NCI-H748 (cell line): ENCODE results near the gene SLC1A3.

Experiments
- DNase-seq: peaks from one replicate; lab custom pipeline; 2025; ENCODE audit not compliant: unreplicated experiment; lab: John Stamatoyannopoulos, UW

Gene SLC1A3

DNA sequence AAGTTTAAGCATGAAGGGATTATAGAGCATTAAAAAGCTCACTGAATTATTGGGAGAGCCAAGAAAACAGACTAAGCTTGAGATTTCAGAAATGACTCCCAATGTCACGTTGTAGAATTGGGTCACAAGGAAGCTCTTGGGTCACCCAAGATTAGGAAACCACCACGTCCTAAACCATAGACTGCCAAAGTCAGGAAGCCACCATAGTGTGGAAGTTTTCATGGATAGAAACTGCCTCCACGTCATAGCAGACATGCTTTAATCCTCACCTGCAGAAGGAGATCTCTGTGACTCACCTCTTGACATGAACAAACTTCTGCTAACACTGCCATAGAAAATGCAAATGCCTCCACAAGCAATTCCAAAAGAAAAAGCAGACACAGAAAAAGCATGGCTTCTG, 106.3 kb downstream of the SLC1A3 start:
- no peak for DNase-seq

DNA sequence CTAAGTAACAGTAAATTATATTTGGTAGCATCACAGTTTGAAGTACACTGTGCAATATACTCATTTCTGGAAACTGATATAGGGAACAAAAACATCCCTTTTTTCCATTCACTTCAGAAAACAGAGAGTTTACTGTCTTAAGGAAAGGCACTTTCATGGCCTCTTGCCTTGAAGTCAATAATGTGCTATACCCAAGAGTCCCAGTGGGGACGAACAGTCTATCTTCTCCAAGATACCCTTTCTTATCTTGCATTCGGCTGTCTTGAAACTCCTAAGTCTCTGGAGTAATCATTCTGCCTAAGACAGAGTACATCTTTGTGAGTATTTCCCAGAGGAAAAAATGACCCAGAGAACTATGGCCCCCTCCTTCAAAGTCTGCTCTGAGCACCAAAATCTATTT, 107.1 kb downstream of the SLC1A3 start:
- DNase-seq, result no peak

DNA sequence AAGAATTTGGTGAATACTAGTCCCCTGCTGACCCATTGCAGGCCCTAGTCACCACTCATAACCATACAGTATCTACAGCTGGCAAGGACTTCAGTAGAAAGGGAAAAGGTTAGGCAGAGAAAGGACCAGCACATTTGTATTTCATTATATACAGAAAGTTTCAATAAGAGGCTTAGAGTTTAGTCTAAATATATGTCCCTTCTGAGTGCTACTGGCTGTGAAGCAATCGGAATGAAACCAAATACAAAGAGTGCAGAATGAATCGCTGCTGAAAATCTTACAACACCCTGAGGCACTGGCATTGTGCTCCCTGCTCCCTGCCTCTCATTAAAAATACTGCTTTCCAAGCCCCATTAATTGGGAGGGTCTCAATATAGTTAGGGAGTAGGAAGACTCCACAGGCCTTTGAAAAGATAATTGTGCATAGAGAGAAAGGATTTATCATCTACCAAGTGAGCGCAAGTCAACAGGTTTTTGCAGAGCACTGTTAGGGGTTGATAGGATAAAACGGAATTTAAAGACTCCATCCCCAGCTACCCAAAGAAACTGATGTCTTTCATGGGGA, 110.8 kb downstream of the SLC1A3 start:
- no peak for DNase-seq

DNA sequence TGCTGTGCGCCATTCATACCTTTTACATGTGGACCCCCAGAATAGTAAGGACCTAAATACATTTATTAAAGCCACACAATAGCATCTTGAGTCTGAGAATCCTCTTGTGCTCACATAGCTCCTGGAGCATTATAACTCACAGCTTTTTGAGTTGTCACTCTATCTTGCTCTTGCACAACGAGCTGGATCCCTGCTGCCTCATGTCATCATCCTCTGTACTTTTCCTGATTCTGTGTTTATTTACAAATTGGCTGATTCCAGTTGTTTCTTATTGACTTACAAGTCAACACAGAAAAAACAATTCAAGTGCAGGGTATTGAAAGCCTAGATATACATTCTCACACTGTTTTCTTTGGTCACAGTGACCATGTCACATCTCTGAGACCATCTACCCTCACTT, 112.9 kb downstream of the SLC1A3 start:
- no peak for DNase-seq

DNA sequence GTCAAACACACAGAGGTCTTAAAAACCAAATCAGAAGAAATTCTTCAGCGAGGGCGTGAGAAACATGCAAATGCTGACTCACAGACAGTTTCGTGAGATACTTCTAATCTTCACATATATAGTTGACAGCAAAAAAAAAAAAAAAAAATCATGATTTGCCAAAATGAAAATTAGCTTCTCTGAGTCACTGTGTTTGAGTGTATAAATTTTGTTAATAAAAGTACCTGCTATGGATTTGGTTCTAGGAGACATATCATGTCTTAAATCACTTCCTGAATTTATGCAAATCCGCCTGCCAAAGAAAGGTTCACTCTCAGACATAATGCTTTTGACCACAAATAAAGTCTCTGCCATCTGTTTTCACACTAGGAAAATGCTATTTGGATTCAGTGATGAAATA, 114.3 kb downstream of the SLC1A3 start:
- DNase-seq, result no peak

DNA sequence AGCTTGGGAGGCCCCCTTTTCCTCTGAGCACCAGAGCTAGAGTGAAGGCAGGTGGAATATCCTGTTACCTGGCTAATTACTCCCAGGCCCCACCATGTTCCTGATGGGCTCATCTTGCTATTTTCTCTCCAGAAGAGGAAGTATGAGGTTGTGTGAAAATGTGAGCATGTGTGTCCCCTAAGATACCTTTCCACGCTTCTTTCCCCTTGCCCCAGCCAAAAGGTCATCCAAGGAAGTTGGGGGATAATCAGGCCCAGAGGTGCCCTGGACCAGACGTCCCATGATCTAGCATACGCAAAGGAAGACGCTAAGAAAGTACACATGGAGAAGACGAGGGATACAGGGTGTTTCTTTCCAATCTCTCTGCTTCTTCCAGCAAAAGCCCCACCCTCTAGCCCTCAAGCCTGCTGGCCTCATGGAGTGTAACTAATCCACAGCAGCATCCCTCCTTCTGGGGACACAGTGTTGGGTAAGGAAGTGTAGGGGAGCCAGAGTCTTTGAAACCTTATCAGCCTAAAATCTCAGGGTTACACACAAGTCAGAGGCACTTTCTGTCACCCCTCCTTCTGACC, 115.3 kb downstream of the SLC1A3 start:
- DNase-seq, result no peak

DNA sequence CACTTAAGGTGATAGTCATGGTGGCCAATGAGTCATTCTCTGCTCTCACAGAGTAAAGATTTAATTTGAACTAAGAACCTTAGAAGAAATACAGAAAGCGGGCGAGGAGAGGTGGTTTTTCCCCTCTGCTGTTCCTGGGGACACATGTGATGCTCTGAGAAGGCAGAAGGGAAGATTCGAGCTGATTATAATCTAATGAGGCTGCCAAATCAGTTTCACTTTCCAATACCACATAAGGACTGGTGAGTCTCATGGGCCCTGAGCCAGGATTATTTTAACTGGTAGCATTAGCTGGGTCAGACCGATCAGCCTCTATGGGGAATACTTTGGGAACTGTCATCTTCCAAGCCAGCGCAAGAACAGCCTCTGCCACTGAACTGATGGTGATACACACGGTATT, 116.5 kb downstream of the SLC1A3 start:
- DNase-seq, result no peak

DNA sequence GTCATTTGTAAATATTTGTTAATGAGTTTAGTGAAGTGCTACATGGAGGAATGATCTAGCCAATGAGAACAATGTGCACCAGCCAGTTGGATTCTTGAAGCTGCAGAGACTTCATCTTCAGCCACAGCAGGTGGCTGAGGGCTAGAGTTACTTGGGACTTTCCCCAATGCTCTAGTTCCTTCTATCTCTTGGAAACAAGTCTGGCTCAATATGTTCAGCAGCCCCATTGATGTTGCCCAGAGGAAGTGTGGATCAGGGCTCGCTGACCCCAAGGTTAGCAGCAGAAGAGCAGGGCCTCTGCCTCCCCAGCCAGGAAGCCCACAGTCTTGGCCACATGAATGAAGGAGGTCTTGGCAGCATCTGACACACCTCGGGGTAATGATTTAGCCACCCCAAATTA, 117.5 kb downstream of the SLC1A3 start:
- DNase-seq, result no peak

DNA sequence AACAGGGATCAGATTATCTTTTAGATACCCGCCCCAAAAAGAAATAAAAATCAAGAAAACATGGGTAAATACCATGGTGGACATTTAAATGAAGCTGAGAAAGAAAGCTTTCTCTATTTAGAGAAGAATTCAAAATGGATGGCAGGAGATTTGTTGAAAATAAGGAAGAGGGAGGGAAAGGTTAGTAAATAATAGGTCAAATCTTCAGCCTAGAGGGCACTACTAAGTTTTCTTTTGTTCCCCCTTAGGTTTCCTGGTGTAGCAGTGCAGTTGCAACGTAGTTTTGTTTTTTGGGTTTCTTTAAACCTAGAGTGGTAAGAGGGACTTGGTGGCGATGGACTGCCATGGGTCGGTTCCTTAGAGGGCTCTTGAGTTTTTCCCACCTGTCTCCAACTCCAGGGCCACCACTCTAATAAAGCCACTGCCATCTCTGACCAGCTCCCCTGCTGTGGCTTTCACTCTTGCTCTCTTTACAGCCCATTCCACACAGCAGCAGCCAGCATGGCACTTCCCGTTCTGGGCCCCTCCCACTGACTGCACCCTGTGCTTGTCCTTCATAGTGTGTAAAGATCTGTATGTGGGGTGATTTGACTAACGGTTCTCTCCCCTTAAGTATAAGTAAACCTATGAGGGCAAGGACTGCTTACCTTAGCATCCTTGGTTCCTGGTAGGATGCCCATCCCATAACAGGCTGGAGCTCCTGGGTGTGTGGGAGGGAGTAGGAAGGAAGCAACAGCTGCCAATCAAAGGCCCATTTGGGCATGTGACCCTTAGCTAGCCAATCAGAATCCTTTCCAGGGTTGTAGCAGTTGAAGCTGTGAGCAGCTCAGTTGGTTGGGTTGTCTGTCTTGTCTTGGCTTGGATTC, 118.3 kb downstream of the SLC1A3 start:
- DNase-seq, result peak; percentile 39

DNA sequence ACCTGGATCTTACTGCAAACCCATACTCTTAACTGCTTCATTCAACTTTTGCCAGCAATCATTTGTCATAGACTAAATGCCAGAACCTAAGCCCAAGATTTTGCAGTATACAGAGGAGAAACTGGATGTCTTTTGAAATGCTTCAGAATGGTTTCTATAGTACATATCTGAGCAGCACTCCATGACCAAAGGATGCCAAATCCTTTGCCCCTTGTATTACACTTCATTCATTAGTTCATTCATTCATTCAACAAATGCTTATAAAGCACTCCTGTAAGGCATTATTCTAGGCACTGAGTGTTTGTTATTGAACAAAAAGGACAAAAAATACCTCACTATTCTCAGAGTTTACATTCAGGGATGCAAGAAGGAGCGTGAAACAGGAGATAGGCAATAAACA, 119.9 kb downstream of the SLC1A3 start:
- no peak for DNase-seq

DNA sequence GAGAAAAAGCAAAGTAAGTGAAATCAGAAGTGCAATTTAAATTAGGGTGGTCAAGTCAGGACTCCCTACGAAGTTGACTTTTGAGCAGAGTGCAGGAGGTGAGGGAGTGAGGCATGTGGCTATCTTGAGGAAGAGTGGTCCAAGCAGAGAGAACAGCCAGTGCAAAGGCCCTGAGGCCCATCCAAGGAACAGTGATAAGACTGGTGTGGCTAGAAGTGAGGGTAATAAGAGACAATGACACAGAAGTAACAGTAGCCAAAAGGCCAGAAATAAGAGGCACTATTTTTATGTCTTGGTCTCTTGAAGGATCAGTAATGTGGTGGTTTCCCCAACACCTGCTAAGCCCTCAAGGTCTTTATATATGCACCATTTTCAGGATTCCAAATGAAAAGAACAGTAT, 120.4 kb downstream of the SLC1A3 start:
- DNase-seq, result no peak

DNA sequence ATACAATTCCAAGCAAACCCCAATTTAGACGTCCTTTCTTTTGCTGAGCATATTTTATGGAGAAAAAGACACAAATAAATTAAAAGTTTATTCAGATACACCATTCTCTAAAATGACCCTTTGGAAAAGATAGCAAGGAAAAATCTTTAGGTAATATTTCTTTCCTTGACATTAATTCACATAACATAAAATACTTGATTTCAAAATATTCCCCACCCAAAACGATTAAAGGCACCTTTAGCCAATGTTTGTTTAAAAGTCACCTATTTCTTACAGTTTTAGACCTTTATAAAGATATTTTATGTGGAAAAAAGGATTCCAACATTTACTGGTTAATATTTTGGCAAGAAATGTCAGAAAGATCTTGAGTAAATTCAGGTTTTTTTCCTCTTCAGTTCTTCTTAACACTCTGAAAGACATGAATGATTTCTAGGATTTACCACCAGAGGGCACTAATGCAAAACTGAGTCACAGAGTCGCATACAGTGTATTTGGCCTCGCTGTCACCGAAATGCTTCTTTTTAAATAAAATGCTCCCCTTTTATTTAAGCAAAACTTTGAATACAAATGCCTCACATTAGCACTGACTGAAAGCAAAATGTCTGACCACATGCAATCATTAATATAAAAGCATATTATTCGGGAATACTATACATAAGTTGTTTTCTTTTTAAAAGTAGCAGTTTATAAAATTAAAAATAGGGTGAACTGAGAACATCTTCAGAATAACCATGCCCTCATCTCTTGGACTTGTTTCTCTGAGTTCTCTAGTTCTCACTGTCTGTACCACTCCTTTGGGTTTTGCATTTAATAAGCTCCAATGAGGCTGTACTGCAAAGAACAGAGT, 122.5 kb downstream of the SLC1A3 start:
- DNase-seq, result peak; percentile 84

DNA sequence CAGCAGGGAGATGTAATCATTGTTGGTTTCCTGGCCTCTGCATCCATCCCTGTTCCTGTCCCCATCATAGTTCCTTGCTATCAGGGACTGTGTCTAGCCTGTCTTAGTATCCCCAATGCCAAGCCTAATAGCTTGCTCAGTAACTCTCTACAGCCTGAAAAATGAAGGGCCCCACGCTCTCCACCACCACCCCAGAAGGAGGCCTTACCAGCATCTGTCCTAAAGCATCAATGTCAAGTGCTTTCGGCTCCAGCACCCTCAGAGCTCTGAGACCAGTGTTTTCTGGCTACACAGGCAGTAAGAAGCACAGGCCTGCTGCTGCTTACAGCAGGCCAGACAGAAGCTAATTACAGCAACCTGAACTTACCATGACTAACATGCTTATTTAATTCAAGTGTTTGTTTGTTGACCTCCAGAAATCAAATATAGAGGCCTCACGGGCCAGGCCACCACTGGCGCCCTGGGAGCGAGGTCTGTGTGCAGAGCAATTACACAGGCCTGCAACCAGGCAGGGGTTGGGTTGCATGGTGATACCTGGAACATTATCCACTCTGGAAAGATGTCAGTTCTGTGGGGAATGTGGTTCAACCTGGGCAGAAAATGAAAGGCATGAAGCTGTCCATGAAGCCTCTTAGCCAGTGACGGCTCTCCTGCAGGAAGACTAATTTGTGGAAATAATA, 124.3 kb downstream of the SLC1A3 start:
- peak; percentile 86 for DNase-seq

DNA sequence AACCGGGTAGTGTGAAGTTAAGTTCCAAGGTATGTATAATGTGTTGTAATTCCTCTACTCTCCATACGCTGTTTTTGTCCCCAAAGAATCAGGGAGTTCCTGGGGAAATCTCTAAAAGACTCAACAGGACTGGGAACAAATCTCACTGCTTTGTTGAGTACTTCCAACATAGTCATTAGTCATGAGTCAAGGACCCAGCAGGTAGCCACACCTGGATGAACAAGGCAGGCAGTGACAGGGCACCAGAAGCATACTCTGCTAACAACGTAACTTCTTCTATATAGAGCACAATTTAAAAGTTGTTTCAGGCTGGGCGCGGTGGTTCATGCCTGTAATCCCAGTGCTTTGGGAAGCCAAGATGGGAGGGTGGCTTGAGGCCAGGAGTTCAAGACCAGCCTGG, 126.8 kb downstream of the SLC1A3 start:
- DNase-seq, result no peak

DNA sequence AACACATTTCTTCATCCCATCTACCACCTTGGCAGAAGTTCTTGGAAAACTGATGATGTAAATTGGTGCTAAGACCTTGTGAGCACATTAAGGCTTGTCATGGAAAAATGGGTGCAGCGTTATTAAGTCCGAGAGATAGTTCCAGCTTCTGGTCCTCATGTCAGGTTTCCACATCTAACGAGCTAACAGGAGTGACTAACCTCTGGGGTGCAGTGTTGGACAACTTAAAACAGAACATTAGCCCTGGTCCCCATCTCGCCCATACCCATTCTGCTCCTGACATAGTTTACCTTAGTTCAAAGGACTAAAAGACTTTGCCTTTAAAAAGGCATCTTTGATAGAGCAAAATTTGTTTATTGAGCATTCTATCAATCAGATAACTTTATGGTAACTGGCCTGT, 128.0 kb downstream of the SLC1A3 start:
- peak; percentile 66 for DNase-seq

DNA sequence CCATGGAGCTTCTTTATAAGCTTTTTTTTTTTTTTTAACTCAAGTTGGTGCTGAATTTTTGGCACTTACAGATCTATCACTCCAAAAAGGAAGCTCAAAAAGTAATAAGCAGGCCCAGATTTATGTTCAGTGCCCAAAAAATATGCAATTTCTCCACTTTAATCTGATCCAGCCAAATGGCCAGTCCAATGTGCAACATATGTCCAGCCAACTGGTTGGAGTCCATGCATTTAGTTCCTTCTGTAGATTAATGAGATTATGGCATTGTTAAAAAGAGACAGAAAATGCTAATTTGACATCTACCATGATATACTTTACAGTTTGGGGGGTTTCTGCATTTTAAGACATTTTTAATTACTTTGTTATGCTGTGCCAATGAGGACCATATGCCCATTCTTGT, 129.5 kb downstream of the SLC1A3 start:
- no peak for DNase-seq
